Measurements from ENCODE around the gene ITGB1. TPM values are rescaled to one million over a fixed set of nuclear protein-coding genes. Genes with fewer than 3 reads are reported as not detected.
"Not testable (repeated sequence)": the region's sequence is repeated elsewhere in the genome, so short reads cannot be mapped to it uniquely, and the experiment has no call there.

ITGB1 gene
- total and polyA plus RNA-seq, 9 donors: 207 to 517 (median 276) TPM

DNA sequence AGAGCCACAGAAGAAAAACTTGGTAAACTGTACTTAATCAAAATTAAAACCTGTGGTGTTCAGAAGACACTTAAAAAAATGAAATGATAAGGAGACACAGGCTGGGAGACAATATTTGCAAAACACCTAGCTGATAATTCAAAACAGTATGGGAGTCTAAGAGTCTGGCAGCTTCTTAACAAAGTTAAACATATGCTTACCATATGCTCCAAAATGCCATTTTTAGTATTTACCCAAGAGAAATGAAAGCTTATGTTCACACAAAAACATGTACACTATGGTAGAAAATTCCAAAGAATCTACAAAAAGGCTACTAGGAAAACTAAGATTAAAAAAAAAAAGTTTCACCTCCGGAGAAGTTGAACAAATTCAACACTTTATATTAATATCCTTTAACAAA is 48.6 kb downstream of the ITGB1 start:
- Histone ChIP-seq H3K36me3 (no peaks in the 10 kb centered on the region), H3K4me1 (ENCODE audit: insufficient read depth) (no peaks in the 10 kb centered on the region), H3K9me3 (no peaks in the 10 kb centered on the region), H3K4me3 (no peak overlapping the region), H3K27ac (no peak overlapping the region), H3K27me3 (no peaks in the 10 kb centered on the region)
- no peak for DNase-seq
- WGBS, 3 donors: 65 to 71% (median 66%) methylated on average over 1 of the region's 1 CpG
- intact Hi-C loops (cut with DNase I): no loop called here
- TF ChIP-seq POLR2A (IDR thresholded peaks at IDR 0.05) (no peak), EP300 (IDR thresholded peaks at IDR 0.05) (no peak)
- TF ChIP-seq, protein P1, sequence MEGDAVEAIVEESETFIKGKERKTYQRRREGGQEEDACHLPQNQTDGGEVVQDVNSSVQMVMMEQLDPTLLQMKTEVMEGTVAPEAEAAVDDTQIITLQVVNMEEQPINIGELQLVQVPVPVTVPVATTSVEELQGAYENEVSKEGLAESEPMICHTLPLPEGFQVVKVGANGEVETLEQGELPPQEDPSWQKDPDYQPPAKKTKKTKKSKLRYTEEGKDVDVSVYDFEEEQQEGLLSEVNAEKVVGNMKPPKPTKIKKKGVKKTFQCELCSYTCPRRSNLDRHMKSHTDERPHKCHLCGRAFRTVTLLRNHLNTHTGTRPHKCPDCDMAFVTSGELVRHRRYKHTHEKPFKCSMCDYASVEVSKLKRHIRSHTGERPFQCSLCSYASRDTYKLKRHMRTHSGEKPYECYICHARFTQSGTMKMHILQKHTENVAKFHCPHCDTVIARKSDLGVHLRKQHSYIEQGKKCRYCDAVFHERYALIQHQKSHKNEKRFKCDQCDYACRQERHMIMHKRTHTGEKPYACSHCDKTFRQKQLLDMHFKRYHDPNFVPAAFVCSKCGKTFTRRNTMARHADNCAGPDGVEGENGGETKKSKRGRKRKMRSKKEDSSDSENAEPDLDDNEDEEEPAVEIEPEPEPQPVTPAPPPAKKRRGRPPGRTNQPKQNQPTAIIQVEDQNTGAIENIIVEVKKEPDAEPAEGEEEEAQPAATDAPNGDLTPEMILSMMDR (IDR thresholded peaks at IDR 0.05): no peak

DNA sequence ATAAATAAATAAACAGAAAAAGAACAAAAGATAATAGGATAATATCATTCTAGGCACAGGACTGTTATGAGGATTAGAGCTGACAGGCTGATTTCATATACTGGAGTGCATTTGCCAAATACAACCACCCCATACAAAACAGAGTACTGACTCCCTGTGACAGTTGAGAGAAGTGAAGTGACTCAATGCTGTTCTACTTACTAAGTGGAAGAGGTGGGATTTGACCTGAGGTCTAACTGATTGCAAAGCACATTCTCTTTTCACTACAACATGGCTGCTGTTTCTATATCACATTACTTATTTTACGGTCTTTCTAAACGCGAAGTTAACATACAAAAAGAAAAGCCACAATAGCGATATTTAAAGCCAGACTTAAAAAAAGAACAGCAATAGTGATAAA is 51.4 kb downstream of the ITGB1 start:
- TF ChIP-seq POLR2A (IDR thresholded peaks at IDR 0.05) (no peak), EP300 (IDR thresholded peaks at IDR 0.05) (no peak)
- TF ChIP-seq, protein P1 (IDR thresholded peaks at IDR 0.05): no peak
- intact Hi-C loops (cut with DNase I): no loop called here
- Histone ChIP-seq H3K9me3 (no peaks in the 10 kb centered on the region), H3K27me3 (no peaks in the 10 kb centered on the region), H3K4me1 (ENCODE audit: insufficient read depth) (no peaks in the 10 kb centered on the region), H3K4me3 (no peak overlapping the region), H3K27ac (no peak overlapping the region), H3K36me3 (no peaks in the 10 kb centered on the region)
- DNase-seq: no peak
- WGBS, 3 donors: 83 to 91% (median 89%) methylated on average over 4 of the region's 4 CpGs

DNA sequence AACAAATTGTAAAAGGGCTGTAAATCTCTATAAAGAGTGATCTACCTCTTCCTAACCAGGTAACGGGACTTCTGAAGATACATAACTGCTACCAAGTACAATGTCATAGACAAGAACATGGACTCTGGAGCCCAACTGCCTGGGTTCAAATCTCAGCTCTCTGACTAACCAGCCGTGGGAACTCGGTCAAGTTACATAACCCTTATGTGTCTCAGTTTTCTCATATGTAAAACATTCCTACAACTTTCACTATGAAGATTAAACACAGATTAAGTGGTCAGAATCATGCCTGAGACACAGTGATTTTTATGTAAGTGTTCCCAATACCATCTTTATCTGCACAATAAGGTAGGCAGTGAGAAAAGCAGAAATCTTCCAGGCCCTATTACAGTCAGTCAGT is 52.6 kb downstream of the ITGB1 start:
- H3K27ac ChIP-seq: no peak overlapping the region
- H3K9me3 ChIP-seq: no peaks in the 10 kb centered on the region
- intact Hi-C loops (cut with DNase I): no loop called here
- H3K4me3 ChIP-seq: no peak overlapping the region
- 88 to 95% (median 94%) methylated on average over 3 of the region's 3 CpGs for WGBS, 3 donors
- no peaks in the 10 kb centered on the region for H3K27me3 ChIP-seq
- no peaks in the 10 kb centered on the region for H3K36me3 ChIP-seq
- no peak for DNase-seq
- TF ChIP-seq POLR2A (IDR thresholded peaks at IDR 0.05) (no peak), EP300 (IDR thresholded peaks at IDR 0.05) (no peak)
- TF ChIP-seq, protein P1 (IDR thresholded peaks at IDR 0.05): no peak
- H3K4me1 ChIP-seq (ENCODE audit: insufficient read depth): no peaks in the 10 kb centered on the region

DNA sequence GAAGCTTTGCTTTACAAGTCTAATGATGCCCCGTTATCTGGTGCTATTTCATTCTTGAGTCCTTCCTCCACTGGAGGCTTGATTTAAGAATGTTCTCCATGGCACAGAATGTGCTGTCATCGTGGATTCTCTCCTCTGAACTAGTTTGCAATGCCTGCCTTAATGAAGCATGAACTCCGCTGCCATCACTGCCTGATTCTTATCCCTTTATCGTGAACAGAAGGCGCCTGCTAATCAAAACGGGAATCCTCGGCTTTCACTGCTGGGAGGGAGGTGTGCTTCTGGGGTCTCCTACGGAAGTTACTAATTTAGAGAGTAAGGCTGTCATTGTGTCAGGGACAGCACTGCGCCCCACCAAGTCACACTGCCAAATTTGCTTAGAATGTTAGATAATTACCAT is 56.2 kb downstream of the ITGB1 start:
- Histone ChIP-seq H3K4me3 (no peak overlapping the region), H3K4me1 (ENCODE audit: insufficient read depth) (no peaks in the 10 kb centered on the region), H3K27ac (no peak overlapping the region), H3K27me3 (no peaks in the 10 kb centered on the region), H3K36me3 (no peaks in the 10 kb centered on the region), H3K9me3 (no peaks in the 10 kb centered on the region)
- no peak for DNase-seq
- 89 to 94% (median 91%) methylated on average over 9 of the region's 9 CpGs for WGBS, 3 donors
- intact Hi-C loops (cut with DNase I): no loop called here
- no peak for TF ChIP-seq POLR2A (IDR thresholded peaks at IDR 0.05)
- no peak for TF ChIP-seq EP300 (IDR thresholded peaks at IDR 0.05)
- TF ChIP-seq, protein P1 (IDR thresholded peaks at IDR 0.05): no peak

DNA sequence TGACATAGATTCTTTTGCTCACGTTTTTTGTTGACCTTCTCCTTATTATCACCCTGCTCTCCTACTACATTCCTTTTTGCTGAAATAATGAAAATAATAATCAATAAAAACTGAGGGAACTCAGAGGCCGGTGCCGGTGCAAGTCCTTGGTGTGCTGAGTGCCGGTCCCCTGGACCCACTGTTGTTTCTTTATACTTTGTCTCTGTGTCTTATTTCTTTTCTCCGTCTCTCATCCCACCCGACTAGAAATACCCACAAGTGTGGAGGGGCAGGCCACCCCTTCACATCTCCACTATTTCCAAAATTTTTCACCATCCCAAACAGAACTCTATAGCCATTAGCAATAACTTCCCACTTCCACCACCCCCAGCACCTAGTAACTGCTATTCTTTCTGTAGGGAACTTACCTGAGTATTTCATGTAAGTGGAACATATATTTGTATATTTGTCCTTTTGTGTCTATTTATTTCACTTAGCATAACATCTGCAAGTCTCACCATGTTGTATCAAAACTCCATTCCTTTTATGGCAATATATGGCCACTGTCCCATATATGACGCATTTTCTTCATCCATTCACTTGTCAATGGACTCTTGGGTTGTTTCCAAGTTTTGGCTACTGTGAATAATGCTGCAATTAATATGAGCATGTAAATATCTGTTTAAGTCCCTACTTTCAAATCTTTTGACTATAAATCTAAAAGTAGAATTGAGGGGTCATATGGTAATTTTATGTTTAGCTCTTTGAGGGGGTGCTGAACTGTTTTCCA is 62.6 kb downstream of the ITGB1 start:
- intact Hi-C loops (cut with DNase I); H3K27me3 ChIP-seq; H3K27ac ChIP-seq; H3K4me1 ChIP-seq (ENCODE audit: insufficient read depth); H3K36me3 ChIP-seq; H3K9me3 ChIP-seq; DNase-seq; H3K4me3 ChIP-seq: not testable (repeated sequence)
- 80 to 85% (median 81%) methylated on average over 7 of the region's 7 CpGs for WGBS, 3 donors
